GM12878 (cell line): ENCODE results near the gene OR2L8. TPM values are rescaled to one million over a fixed set of nuclear protein-coding genes. Genes with fewer than 3 reads are reported as not detected.

Source experiments
- ATAC-seq: fragments of 200-7000 bp; cut with Tn5 transposase; 3 replicates; pipeline ENCODE4 v1.9.1; 2020; ENCODE audit warnings: mild to moderate bottlenecking, moderate library complexity
- BruUV-seq: library from RNA; stranded (reverse); fragments of 400-500 nt; replicated peaks from 2 replicates; lab custom pipeline; 2021; lab: Mats Ljungman, UMichigan
- CTCF ChIA-PET: fragments of 300-600 bp; sonication (Branson Sonifier 250); formaldehyde crosslinking; extraction: SDS; loops from one replicate; lab custom pipeline; 2021; ENCODE audit warnings: inconsistent platforms; lab: Yijun Ruan, JAX
- POLR2A ChIA-PET: fragments of 350-600 bp; formaldehyde crosslinking; extraction: SDS; loops from one replicate; lab custom pipeline; 2021; ENCODE audit warnings: inconsistent platforms; lab: Charles Lee
- RAD21 ChIA-PET: fragments of 300-600 bp; sonication (Branson Sonifier 250); formaldehyde crosslinking; loops from one replicate; lab custom pipeline; 2023; ENCODE audit warnings: antibody characterized with exemption; ENCODE audit not compliant: unreplicated experiment; lab: Charles Lee
- SMC1A ChIA-PET: fragments of 300-600 bp; sonication (Branson Sonifier 250); formaldehyde crosslinking; loops from one replicate; lab custom pipeline; 2023; ENCODE audit not compliant: unreplicated experiment, uncharacterized antibody; lab: Charles Lee
- DNase-seq: peaks from one replicate; pipeline ENCODE4 v3.0.0-alpha.2; 2011; ENCODE audit warnings: low read depth, low spot score
- FAIRE-seq: peaks from 3 replicates; lab custom pipeline; 2011; peaks lifted over from hg19 to GRCh38; lab: Jason Lieb, UNC
- H2AFZ ChIP-seq: 2 replicates; pipeline ENCODE4 v1.6.0; 2011; ENCODE audit warnings: low read depth, low read length, control low read depth; ENCODE audit not compliant: control insufficient read depth
- H3K27ac ChIP-seq: 2 replicates; pipeline ENCODE4 v1.5.1; 2011; ENCODE audit warnings: control low read depth; ENCODE audit not compliant: control insufficient read depth, insufficient read depth
- H3K27me3 ChIP-seq, 2 experiments: replicated peaks in 1 of 2; 2 replicates each; pipeline versions ENCODE4 v1.6.0 to v1.6.1; 2011; ENCODE audit warnings: low read length in 1 of 2; ENCODE audit not compliant: control insufficient read depth in 2 of 2, insufficient read depth in 2 of 2
- H3K36me3 ChIP-seq, 2 experiments: 2 replicates each; pipeline ENCODE4 v1.5.1; 2011; ENCODE audit warnings: low read length in 1 of 2; ENCODE audit not compliant: control insufficient read depth in 2 of 2, insufficient read depth in 2 of 2
- H3K4me1 ChIP-seq: 2 replicates; pipeline ENCODE4 v1.6.1; 2011; ENCODE audit warnings: mild to moderate bottlenecking, low read length, moderate library complexity, mixed read lengths; ENCODE audit not compliant: control insufficient read depth, insufficient read depth
- H3K4me2 ChIP-seq: 2 replicates; pipeline ENCODE4 v1.6.0; 2011; ENCODE audit warnings: control low read depth; ENCODE audit not compliant: control insufficient read depth, insufficient read depth
- H3K4me3 ChIP-seq: fragments of 200-600 bp; sonication (generic); 2 replicates; pipeline ENCODE4 v1.5.1; 2016
- H3K79me2 ChIP-seq: 2 replicates; pipeline ENCODE4 v1.6.0; 2011; ENCODE audit warnings: low read length; ENCODE audit not compliant: control insufficient read depth, insufficient read depth
- H3K9ac ChIP-seq: 2 replicates; pipeline ENCODE4 v1.8.0; 2011; ENCODE audit warnings: low read length, control low read depth, mixed read lengths; ENCODE audit not compliant: control insufficient read depth, insufficient read depth
- H3K9me3 ChIP-seq: replicated peaks from 3 replicates; pipeline ENCODE4 v1.5.1; 2011; ENCODE audit warnings: mild to moderate bottlenecking, low read length; ENCODE audit not compliant: control insufficient read depth, insufficient read depth
- H4K20me1 ChIP-seq: 2 replicates; pipeline ENCODE4 v1.6.0; 2011; ENCODE audit not compliant: control insufficient read depth, insufficient read depth
- BACH1 ChIP-seq: fragments of 450-650 bp; IDR thresholded peaks from 2 replicates; pipeline ENCODE4 v1.6.1; 2017; ENCODE audit warnings: mild to moderate bottlenecking, borderline replicate concordance
- BCL11A ChIP-seq: IDR thresholded peaks from 2 replicates; pipeline ENCODE4 v1.6.1; 2011; ENCODE audit warnings: low read depth, low read length
- CEBPB ChIP-seq, 2 experiments: fragments of 150-350 bp in 1 of 2; IDR thresholded peaks; 2 replicates each; pipeline ENCODE4 v1.6.1; 2012 to 2014; ENCODE audit warnings: low read depth in 2 of 2, low read length in 2 of 2, borderline replicate concordance in 1 of 2, inconsistent platforms in 1 of 2
- CHD2 ChIP-seq: IDR thresholded peaks from 2 replicates; pipeline ENCODE4 v1.6.1; 2011; ENCODE audit warnings: low read depth, low read length, improper control_type of control experiment, borderline replicate concordance
- ETV6 ChIP-seq, 2 experiments: fragments of 450-650 bp in 1 of 2; IDR thresholded peaks in 1 of 2; conservative IDR thresholded peaks in 1 of 2; 2 replicates each; pipeline ENCODE4 v1.6.1; 2014; ENCODE audit warnings: antibody characterized with exemption in 1 of 2, borderline replicate concordance in 1 of 2, low read depth in 1 of 2, mild to moderate bottlenecking in 1 of 2, moderate library complexity in 1 of 2
- FOXM1 ChIP-seq: IDR thresholded peaks from 2 replicates; pipeline ENCODE4 v1.6.1; 2012; ENCODE audit warnings: low read depth, mild to moderate bottlenecking, inconsistent platforms, low read length, moderate library complexity
- KDM1A ChIP-seq: fragments of 200-600 bp; sonication (generic); IDR thresholded peaks from 2 replicates; pipeline ENCODE4 v1.6.1; 2016; ENCODE audit warnings: borderline replicate concordance
- MXI1 ChIP-seq: fragments of 150-350 bp; IDR thresholded peaks from 2 replicates; pipeline ENCODE4 v1.6.1; 2011; ENCODE audit warnings: low read depth, mild to moderate bottlenecking, inconsistent platforms, low read length, improper control_type of control experiment
- SIN3A ChIP-seq: IDR thresholded peaks from 2 replicates; pipeline ENCODE4 v1.6.1; 2012; ENCODE audit warnings: low read depth, low read length, improper control_type of control experiment
- SUZ12 ChIP-seq: fragments of 200-600 bp; sonication (generic); IDR thresholded peaks from one replicate; pipeline ENCODE4 v1.6.1; 2018; ENCODE audit warnings: antibody characterized with exemption, mild to moderate bottlenecking; ENCODE audit not compliant: unreplicated experiment
- YY1 ChIP-seq: IDR thresholded peaks from 2 replicates; pipeline ENCODE4 v1.6.1; 2011; ENCODE audit warnings: low read depth, mild to moderate bottlenecking, low read length
- ZSCAN29 ChIP-seq: fragments of 450-650 bp; IDR thresholded peaks from 2 replicates; pipeline ENCODE4 v1.6.1; 2017; ENCODE audit warnings: mild to moderate bottlenecking, moderate library complexity
- WGBS: methylation state at CpG from one replicate; pipeline ENCODE4 v1.1.6; 2016; ENCODE audit warnings: low lambda C conversion rate; ENCODE audit not compliant: insufficient replicate concordance, insufficient coverage; ENCODE audit errors: missing lambda C conversion rate; 5-methylcytosine and 5-hydroxymethylcytosine counted together
- in situ Hi-C: fragments of 300-500 bp; cut with MboI; formaldehyde crosslinking; loops from 9 replicates; pipeline ENCODE4 v1.14.3; 2018; ENCODE audit warnings: mixed read lengths
- intact Hi-C: fragments of 100-400 bp; cut with micrococcal nuclease; formaldehyde crosslinking; loops from one replicate; pipeline ENCODE4 v1.14.2; 2022; ENCODE audit not compliant: unreplicated experiment
- polyA plus RNA-seq, 11 experiments: library from polyadenylated mRNA; depleted of rRNA in 4 of 11; unstranded in 6 of 11; stranded (reverse) in 5 of 11; fragments of >200 nt; fragmentation: Nextera tagmentation in 4 of 11; fragmentation: Illumina TruSeq in 1 of 11; extraction: Ambion mirVana in 4 of 11; extraction: Trizol in 1 of 11; gene quantifications; 1 replicate in 1 of 11; 2 replicates in 10 of 11; pipeline versions ENCODE4 v1.2.1 to v1.2.3, GENCODE V29; 2011 to 2016; ENCODE audit warnings: inconsistent platforms in 2 of 11, missing spikeins in 2 of 11, low read depth in 1 of 11
- total RNA-seq, 4 experiments: library from RNA; depleted of rRNA in 3 of 4; stranded (reverse); fragments of >200 nt in 3 of 4; fragmentation: Illumina TruSeq in 1 of 4; extraction: Trizol in 1 of 4; gene quantifications; 2 replicates each; pipeline versions ENCODE4 v1.2.1 to v1.2.3, GENCODE V29; 2013 to 2021
- TF ChIP-seq, protein P1 (sequence below): IDR thresholded peaks from 2 replicates; pipeline ENCODE4 v1.6.1; 2012; ENCODE audit warnings: low read length, inconsistent platforms
- TF ChIP-seq, protein P2 (sequence below): fragments of 450-650 bp; IDR thresholded peaks from 2 replicates; pipeline ENCODE4 v1.6.1; 2016; ENCODE audit warnings: mild to moderate bottlenecking
- TF ChIP-seq, protein P3 (sequence below): fragments of 450-650 bp; IDR thresholded peaks from 2 replicates; pipeline ENCODE4 v1.6.1; 2016; ENCODE audit warnings: mild to moderate bottlenecking
- TF ChIP-seq, protein P4 (sequence below): fragments of 450-650 bp; IDR thresholded peaks from 2 replicates; pipeline ENCODE4 v1.6.1; 2017; ENCODE audit warnings: low read depth, mild to moderate bottlenecking, moderate library complexity

OR2L8 gene
- total and polyA plus RNA-seq, 10 of the 15 experiments (the other 5 are each of a cell fraction or from before 2014, with no cell fraction given) = not detected

DNA sequence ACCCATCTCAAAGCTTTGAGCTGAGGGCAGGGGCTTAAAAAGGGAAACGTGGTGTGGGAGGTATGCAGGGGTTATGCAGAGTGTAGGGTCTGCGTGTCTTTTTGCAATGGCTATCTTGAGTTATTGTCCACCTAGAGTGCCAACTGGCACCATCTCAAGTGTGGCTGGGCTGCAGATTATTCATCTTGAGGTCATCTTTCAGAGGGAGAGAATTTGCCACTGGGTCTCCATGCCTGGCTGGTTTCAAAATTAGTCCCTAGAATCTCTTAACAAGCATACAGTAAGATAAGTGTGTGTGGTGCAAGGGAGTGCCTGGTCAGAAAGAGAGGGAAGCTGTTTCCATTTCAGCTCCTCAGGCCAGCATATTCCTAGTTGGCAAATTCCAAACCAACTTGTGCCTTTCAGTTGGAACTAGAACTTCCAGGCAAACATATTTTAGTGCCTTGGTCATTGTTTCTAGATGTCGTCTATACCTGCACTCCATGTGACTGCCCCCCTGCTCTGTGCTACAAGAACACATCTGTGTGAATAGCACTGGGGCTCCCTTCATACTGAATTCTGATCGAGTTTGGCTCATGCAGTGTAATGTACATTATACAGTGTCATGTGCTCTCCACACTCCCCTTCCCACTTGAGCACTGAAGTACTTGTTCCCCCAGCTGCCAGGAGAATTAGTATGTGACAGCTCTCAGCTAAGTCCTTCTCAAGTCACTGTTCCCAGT, 33.6 kb upstream of the OR2L8 start (continued):
- TF ChIP-seq, protein P1, sequence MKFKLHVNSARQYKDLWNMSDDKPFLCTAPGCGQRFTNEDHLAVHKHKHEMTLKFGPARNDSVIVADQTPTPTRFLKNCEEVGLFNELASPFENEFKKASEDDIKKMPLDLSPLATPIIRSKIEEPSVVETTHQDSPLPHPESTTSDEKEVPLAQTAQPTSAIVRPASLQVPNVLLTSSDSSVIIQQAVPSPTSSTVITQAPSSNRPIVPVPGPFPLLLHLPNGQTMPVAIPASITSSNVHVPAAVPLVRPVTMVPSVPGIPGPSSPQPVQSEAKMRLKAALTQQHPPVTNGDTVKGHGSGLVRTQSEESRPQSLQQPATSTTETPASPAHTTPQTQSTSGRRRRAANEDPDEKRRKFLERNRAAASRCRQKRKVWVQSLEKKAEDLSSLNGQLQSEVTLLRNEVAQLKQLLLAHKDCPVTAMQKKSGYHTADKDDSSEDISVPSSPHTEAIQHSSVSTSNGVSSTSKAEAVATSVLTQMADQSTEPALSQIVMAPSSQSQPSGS = no peak
- TF ChIP-seq SIN3A = no peak
- TF ChIP-seq CHD2 = no peak
- TF ChIP-seq CEBPB (IDR thresholded peaks at IDR 0.05; ENCODE audit: borderline replicate concordance in 1 of 2, low read depth in 2 of 2, low read length in 2 of 2) = no peak
- no peak for TF ChIP-seq FOXM1
- no peak for TF ChIP-seq YY1

DNA sequence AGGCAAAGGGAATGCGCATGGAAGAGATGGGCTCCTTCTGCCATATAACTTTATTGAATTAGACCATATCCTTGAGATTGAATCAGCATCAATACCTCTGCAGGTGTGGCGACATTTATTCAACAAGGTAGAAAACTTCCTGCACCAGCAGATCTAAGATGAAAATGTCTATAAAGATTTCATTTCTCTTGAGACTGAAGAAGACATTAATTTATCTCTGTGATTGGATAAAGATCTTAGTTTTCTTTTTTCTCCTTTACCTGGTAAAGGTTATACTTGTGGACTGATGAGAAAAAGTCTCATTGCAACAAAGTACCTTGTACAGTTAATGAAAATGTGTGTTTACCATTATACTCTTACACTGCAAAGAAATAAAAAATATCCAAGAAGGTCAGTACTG, 28.7 kb upstream of the OR2L8 start, which contains the start of gene OR2T8:
TSS of gene OR2T8 (plus strand) at position 301 of the 400 bp plus-strand sequence. CDS start 766 bp downstream, outside the sequence.
- intact Hi-C loops (no loop called here), in situ Hi-C loops (no loop called here)
- TF ChIP-seq BACH1 = no peak
- TF ChIP-seq MXI1 = no peak
- no peak for TF ChIP-seq SUZ12
- TF ChIP-seq, protein P2, sequence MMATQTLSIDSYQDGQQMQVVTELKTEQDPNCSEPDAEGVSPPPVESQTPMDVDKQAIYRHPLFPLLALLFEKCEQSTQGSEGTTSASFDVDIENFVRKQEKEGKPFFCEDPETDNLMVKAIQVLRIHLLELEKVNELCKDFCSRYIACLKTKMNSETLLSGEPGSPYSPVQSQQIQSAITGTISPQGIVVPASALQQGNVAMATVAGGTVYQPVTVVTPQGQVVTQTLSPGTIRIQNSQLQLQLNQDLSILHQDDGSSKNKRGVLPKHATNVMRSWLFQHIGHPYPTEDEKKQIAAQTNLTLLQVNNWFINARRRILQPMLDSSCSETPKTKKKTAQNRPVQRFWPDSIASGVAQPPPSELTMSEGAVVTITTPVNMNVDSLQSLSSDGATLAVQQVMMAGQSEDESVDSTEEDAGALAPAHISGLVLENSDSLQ = no peak
- TF ChIP-seq ZSCAN29 = no peak
- TF ChIP-seq, protein P3, sequence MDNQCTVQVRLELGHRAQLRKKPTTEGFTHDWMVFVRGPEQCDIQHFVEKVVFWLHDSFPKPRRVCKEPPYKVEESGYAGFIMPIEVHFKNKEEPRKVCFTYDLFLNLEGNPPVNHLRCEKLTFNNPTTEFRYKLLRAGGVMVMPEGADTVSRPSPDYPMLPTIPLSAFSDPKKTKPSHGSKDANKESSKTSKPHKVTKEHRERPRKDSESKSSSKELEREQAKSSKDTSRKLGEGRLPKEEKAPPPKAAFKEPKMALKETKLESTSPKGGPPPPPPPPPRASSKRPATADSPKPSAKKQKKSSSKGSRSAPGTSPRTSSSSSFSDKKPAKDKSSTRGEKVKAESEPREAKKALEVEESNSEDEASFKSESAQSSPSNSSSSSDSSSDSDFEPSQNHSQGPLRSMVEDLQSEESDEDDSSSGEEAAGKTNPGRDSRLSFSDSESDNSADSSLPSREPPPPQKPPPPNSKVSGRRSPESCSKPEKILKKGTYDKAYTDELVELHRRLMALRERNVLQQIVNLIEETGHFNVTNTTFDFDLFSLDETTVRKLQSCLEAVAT = no peak
- no peak for TF ChIP-seq ETV6 (conservative IDR thresholded peaks at IDR 0.05 in 1 of 2, IDR thresholded peaks at IDR 0.05 in 1 of 2; ENCODE audit: borderline replicate concordance in 1 of 2, low read depth in 1 of 2)
- TF ChIP-seq KDM1A = no peak
- TF ChIP-seq BCL11A = no peak
- TF ChIP-seq, protein P4, sequence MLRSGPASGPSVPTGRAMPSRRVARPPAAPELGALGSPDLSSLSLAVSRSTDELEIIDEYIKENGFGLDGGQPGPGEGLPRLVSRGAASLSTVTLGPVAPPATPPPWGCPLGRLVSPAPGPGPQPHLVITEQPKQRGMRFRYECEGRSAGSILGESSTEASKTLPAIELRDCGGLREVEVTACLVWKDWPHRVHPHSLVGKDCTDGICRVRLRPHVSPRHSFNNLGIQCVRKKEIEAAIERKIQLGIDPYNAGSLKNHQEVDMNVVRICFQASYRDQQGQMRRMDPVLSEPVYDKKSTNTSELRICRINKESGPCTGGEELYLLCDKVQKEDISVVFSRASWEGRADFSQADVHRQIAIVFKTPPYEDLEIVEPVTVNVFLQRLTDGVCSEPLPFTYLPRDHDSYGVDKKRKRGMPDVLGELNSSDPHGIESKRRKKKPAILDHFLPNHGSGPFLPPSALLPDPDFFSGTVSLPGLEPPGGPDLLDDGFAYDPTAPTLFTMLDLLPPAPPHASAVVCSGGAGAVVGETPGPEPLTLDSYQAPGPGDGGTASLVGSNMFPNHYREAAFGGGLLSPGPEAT = no peak

More for the DNA sequence above, 28.7 kb upstream of the OR2L8 start, which contains the start of gene OR2T8:
- Histone ChIP-seq H3K4me1 (no peaks in the 10 kb centered on the region), H2AFZ (no peak within 1 kb of the TSS), H4K20me1 (no peaks in the 10 kb centered on the region), H3K9me3 (no peaks in the 10 kb centered on the region), H3K27ac (no peak within 1 kb of the TSS), H3K79me2 (no peaks in the 10 kb centered on the region), H3K27me3 (no peaks in the 10 kb centered on the region; a peak in 1 of 4 replicates), H3K36me3 (no peaks in the 10 kb centered on the region), H3K9ac (no peak within 1 kb of the TSS), H3K4me3 (no peak within 1 kb of the TSS), H3K4me2 (no peak within 1 kb of the TSS)
- FAIRE-seq = no peak
- no TSS peak for BruUV-seq
- ChIA-PET SMC1A (no interaction called here), POLR2A (no interaction called here), CTCF (no interaction called here), RAD21 (no interaction called here)
- ATAC-seq = no peak
- no peak for DNase-seq
- WGBS = 48% methylated on average over 2 of the region's 2 CpGs
